ENCODE measurements around the gene KSR2. TPM values are rescaled to one million over a fixed set of nuclear protein-coding genes. Genes with fewer than 3 reads are reported as not detected.

The KSR2 gene
- polyA plus RNA-seq, 2 donors = 0.01 to 0.04 TPM

DNA sequence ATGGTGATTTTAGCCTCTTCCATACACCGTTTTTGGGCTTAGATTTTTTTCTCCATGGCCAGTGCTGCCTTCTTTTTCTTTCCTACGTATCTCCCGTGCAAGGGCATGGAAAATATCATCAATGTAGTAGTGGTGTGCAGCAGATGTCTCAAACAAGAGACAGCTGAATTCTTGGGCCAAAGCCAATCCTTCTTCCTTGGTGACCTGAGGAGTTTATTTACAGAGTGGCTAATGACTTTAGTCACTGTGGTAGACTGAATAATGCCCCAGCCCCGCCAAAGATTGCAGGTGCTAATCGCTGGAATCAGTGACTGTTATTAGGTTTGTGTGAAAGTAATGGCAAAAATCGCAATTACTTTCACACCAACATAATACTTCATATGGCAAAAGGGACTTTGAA is 371.8 kb downstream of the KSR2 start:
- H3K27ac ChIP-seq (ENCODE audit: low read depth in 2 of 2, low read length in 1 of 2) = no peak overlapping the region
- WGBS, 2 donors = 58% methylated on average over 6 of the region's 6 CpGs
- no peaks in the 10 kb centered on the region for H3K9me3 ChIP-seq (ENCODE audit: control insufficient read depth in 2 of 2, insufficient read depth in 1 of 2, low read depth in 1 of 2, low read length in 1 of 2)
- H3K27me3 ChIP-seq (ENCODE audit: control insufficient read depth in 1 of 2, insufficient read depth in 2 of 2, low read length in 2 of 2) = no peaks in the 10 kb centered on the region
- no peaks in the 10 kb centered on the region for H3K36me3 ChIP-seq (ENCODE audit: control insufficient read depth in 2 of 2, insufficient read depth in 2 of 2, low read length in 1 of 2)
- H3K4me1 ChIP-seq (ENCODE audit: control insufficient read depth in 2 of 2, insufficient read depth in 2 of 2, low read length in 1 of 2) = no peaks in the 10 kb centered on the region
- H3K4me3 ChIP-seq (ENCODE audit: low read depth in 1 of 2, low read length in 2 of 2) = no peak overlapping the region

DNA sequence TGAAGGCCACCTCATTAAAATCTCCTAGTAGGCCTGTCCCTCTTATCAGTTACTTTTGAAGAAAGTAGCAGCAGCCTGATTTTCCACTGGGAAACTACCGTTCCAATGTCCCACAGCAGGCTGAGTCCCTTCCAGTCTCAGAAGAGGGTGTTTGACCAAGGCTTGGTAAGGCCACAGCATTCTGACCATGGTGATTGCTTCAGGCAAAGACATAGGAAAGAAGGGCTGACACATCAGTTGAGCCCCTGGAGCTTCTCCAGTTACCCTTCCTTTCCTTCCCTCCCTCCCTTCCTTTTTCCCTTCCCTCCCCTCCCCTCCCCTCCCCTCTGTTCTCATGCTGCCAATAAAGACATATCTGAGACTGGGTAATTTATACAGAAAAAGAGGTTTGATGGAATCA is 373.0 kb downstream of the KSR2 start:
- H3K4me3 ChIP-seq (ENCODE audit: low read depth in 1 of 2, low read length in 2 of 2) = no peak overlapping the region
- peaks cover 0 to 1% of the 10 kb centered on the region in 2 donors for H3K9me3 ChIP-seq (ENCODE audit: control insufficient read depth in 2 of 2, insufficient read depth in 1 of 2, low read depth in 1 of 2, low read length in 1 of 2)
- WGBS, 2 donors = 78 to 80% methylated on average over 1 of the region's 1 CpG
- H3K27ac ChIP-seq (ENCODE audit: low read depth in 2 of 2, low read length in 1 of 2) = no peak overlapping the region
- H3K27me3 ChIP-seq (ENCODE audit: control insufficient read depth in 1 of 2, insufficient read depth in 2 of 2, low read length in 2 of 2) = no peaks in the 10 kb centered on the region
- H3K4me1 ChIP-seq (ENCODE audit: control insufficient read depth in 2 of 2, insufficient read depth in 2 of 2, low read length in 1 of 2) = no peaks in the 10 kb centered on the region
- H3K36me3 ChIP-seq (ENCODE audit: control insufficient read depth in 2 of 2, insufficient read depth in 2 of 2, low read length in 1 of 2) = no peaks in the 10 kb centered on the region

DNA sequence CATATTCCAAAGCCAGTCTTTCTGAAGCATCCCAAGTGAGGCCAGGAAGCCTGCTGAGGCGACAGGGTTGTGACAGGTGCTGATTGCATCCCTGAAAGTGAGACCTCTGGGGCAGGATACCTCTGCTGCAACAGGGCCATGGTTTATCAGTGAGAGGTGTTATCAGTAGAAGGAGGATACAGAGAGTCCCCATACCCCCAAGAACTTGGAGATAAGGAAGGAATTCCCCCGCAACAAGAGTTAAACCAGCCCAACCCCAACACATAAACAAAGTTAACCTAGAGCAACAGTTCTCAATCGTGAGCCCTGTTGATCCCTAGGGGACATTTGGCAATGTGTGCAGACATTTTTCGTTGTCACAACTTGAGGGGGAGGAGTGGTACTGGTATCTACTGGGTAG is 374.3 kb downstream of the KSR2 start:
- 43 to 48% methylated on average over 4 of the region's 4 CpGs for WGBS, 2 donors
- Histone ChIP-seq H3K27me3 (ENCODE audit: control insufficient read depth in 1 of 2, insufficient read depth in 2 of 2, low read length in 2 of 2) (no peaks in the 10 kb centered on the region), H3K36me3 (ENCODE audit: control insufficient read depth in 2 of 2, insufficient read depth in 2 of 2, low read length in 1 of 2) (no peaks in the 10 kb centered on the region), H3K27ac (ENCODE audit: low read depth in 2 of 2, low read length in 1 of 2) (no peak overlapping the region), H3K4me1 (ENCODE audit: control insufficient read depth in 2 of 2, insufficient read depth in 2 of 2, low read length in 1 of 2) (no peaks in the 10 kb centered on the region), H3K4me3 (ENCODE audit: low read depth in 1 of 2, low read length in 2 of 2) (no peak overlapping the region), H3K9me3 (ENCODE audit: control insufficient read depth in 2 of 2, insufficient read depth in 1 of 2, low read depth in 1 of 2, low read length in 1 of 2) (peaks cover 0 to 2% of the 10 kb centered on the region in 2 donors)

DNA sequence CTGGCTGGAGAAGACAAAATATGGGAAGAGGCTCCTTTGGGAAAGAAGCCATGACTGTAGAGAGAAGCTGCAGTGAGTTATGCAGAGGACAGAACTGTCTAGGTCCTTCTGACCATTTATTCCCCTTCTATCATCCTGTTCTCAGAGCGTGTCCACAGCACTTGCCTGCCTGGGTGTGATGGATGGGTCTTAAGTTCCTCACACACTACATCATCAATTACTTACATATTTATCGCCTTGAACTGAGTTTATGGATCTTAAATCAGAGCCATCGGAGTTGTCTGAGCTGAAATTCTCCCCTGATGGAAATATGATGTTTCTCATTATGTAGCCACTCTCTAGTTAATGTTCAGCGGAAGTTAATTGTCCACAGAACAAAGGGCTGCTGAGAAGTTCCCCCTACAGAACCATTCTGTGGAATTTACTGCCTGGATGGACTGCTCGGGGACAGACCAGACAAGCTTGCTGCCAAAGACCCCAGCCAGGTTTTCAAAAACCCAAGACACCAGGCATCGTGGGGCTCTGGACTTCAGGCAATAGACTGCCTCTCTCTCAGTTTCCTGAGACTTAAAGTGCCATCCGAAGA is 374.9 kb downstream of the KSR2 start:
- Histone ChIP-seq H3K27me3 (ENCODE audit: control insufficient read depth in 1 of 2, insufficient read depth in 2 of 2, low read length in 2 of 2) (no peaks in the 10 kb centered on the region), H3K27ac (ENCODE audit: low read depth in 2 of 2, low read length in 1 of 2) (no peak overlapping the region)

DNA sequence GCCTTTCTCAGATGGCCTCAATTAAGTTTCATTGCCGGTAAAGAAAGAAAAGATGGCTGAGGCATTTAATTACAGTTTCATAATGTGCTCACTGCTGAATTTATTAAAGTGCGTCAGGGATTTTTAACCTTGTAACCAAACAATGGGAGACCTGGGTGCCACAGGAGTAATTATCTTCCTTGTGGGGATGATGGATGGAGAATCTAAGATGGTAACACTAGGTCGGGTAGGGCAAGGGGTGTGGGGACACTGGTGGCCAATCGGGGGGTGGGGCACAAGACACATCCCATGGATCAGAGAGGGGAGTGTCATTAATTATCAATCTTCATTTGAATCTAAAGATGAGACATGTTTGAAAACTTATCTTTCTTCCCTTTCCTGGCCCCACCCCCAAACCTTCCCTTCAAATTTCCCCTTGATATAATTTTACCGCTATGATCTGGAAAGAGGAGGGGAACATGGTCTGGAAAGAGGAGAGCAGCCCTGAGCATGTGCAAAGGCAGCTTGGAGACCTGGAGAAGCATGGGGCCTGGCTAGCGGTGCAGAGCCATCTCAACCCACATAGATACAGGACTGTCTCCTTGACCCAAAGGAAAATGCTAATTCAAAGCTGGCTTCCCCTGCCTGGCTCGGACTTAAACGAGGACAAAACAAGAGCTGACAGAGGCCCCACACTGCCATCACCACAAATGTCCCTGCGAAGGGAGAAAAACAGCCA is 376.0 kb downstream of the KSR2 start:
- Histone ChIP-seq H3K4me1 (ENCODE audit: control insufficient read depth in 2 of 2, insufficient read depth in 2 of 2, low read length in 1 of 2) (no peaks in the 10 kb centered on the region), H3K4me3 (ENCODE audit: low read depth in 1 of 2, low read length in 2 of 2) (no peak overlapping the region), H3K27me3 (ENCODE audit: control insufficient read depth in 1 of 2, insufficient read depth in 2 of 2, low read length in 2 of 2) (no peaks in the 10 kb centered on the region), H3K9me3 (ENCODE audit: control insufficient read depth in 2 of 2, insufficient read depth in 1 of 2, low read depth in 1 of 2, low read length in 1 of 2) (peaks cover 0 to 2% of the 10 kb centered on the region in 2 donors), H3K27ac (ENCODE audit: low read depth in 2 of 2, low read length in 1 of 2) (no peak overlapping the region), H3K36me3 (ENCODE audit: control insufficient read depth in 2 of 2, insufficient read depth in 2 of 2, low read length in 1 of 2) (no peaks in the 10 kb centered on the region)
- WGBS, 2 donors = 64 to 70% methylated on average over 9 of the region's 9 CpGs

More for the DNA sequence above, 374.9 kb downstream of the KSR2 start:
- H3K4me3 ChIP-seq (ENCODE audit: low read depth in 1 of 2, low read length in 2 of 2) = no peak overlapping the region
- no peaks in the 10 kb centered on the region for H3K4me1 ChIP-seq (ENCODE audit: control insufficient read depth in 2 of 2, insufficient read depth in 2 of 2, low read length in 1 of 2)
- no peaks in the 10 kb centered on the region for H3K36me3 ChIP-seq (ENCODE audit: control insufficient read depth in 2 of 2, insufficient read depth in 2 of 2, low read length in 1 of 2)
- peaks cover 0 to 2% of the 10 kb centered on the region in 2 donors for H3K9me3 ChIP-seq (ENCODE audit: control insufficient read depth in 2 of 2, insufficient read depth in 1 of 2, low read depth in 1 of 2, low read length in 1 of 2)
- 59 to 65% methylated on average over 7 of the region's 7 CpGs for WGBS, 2 donors

DNA sequence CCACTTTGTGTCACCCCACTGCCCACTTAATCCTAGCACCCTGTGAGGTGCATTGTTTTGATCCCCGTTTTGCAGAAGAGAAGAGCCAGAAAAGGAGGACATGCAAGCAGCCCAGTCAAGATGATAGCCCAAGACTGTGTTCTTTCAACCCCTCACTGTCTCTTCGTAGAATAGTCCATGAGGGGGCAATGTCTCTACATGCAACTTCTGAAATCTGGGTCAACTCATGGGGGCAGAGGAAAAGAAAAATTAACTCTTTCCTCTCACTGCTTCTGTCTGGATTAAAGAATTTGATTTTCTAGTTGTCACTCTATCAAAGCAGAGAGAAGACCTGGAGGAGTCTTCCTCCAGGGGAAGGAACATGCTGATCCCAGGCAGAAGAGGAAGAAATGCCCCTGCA is 377.8 kb downstream of the KSR2 start:
- WGBS, 2 donors = 61 to 71% methylated on average over 2 of the region's 2 CpGs
- Histone ChIP-seq H3K4me1 (ENCODE audit: control insufficient read depth in 2 of 2, insufficient read depth in 2 of 2, low read length in 1 of 2) (no peaks in the 10 kb centered on the region), H3K27ac (ENCODE audit: low read depth in 2 of 2, low read length in 1 of 2) (no peak overlapping the region), H3K27me3 (ENCODE audit: control insufficient read depth in 1 of 2, insufficient read depth in 2 of 2, low read length in 2 of 2) (no peaks in the 10 kb centered on the region), H3K36me3 (ENCODE audit: control insufficient read depth in 2 of 2, insufficient read depth in 2 of 2, low read length in 1 of 2) (no peaks in the 10 kb centered on the region), H3K9me3 (ENCODE audit: control insufficient read depth in 2 of 2, insufficient read depth in 1 of 2, low read depth in 1 of 2, low read length in 1 of 2) (peaks cover 0 to 2% of the 10 kb centered on the region in 2 donors), H3K4me3 (ENCODE audit: low read depth in 1 of 2, low read length in 2 of 2) (no peak overlapping the region)

DNA sequence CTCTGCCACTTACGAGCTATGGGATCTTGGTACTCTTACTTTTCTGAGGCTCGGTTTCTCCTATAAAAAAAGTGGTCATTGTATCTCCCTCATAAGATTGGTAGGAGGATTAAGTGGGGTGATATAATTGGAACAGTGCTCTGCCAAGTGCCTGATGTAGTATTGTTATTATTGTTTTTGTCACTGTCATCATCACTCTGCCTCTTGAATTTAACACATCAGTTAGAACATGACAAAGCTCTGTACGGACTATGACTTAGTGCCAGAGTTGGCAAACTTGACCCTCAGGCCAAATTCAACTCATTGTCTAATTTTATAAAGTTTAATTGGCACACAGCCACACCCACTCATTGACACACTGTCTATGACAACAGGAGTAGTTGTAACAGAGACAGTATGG is 378.4 kb downstream of the KSR2 start:
- WGBS, 2 donors = 78 to 80% methylated on average over 3 of the region's 3 CpGs
- H3K4me3 ChIP-seq (ENCODE audit: low read depth in 1 of 2, low read length in 2 of 2) = no peak overlapping the region
- no peaks in the 10 kb centered on the region for H3K4me1 ChIP-seq (ENCODE audit: control insufficient read depth in 2 of 2, insufficient read depth in 2 of 2, low read length in 1 of 2)
- H3K27me3 ChIP-seq (ENCODE audit: control insufficient read depth in 1 of 2, insufficient read depth in 2 of 2, low read length in 2 of 2) = no peaks in the 10 kb centered on the region
- H3K36me3 ChIP-seq (ENCODE audit: control insufficient read depth in 2 of 2, insufficient read depth in 2 of 2, low read length in 1 of 2) = no peaks in the 10 kb centered on the region
- peaks cover 0 to 2% of the 10 kb centered on the region in 2 donors for H3K9me3 ChIP-seq (ENCODE audit: control insufficient read depth in 2 of 2, insufficient read depth in 1 of 2, low read depth in 1 of 2, low read length in 1 of 2)
- H3K27ac ChIP-seq (ENCODE audit: low read depth in 2 of 2, low read length in 1 of 2) = no peak overlapping the region

DNA sequence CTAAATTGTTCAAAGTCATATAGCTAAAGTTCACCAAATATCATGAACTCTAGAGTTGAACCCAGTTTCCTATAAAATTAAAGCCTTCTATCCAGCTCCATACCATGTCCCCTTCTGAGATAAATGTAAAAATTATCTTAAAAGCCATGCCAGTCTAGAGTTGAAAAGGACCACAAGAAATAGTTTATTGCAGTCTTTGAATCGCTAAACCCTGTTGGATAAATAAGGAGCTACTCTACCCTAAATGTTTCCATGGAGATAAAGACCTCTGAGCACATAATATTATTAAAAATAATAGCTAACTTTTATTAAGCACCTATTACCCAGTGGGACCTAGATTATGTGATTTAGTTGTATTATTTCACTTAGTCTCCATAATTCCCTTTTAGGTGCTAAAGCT is 379.8 kb downstream of the KSR2 start:
- no peak overlapping the region for H3K4me3 ChIP-seq (ENCODE audit: low read depth in 1 of 2, low read length in 2 of 2)
- 90 to 92% methylated on average over 1 of the region's 1 CpG for WGBS, 2 donors
- no peaks in the 10 kb centered on the region for H3K27me3 ChIP-seq (ENCODE audit: control insufficient read depth in 1 of 2, insufficient read depth in 2 of 2, low read length in 2 of 2)
- no peak overlapping the region for H3K27ac ChIP-seq (ENCODE audit: low read depth in 2 of 2, low read length in 1 of 2)
- H3K4me1 ChIP-seq (ENCODE audit: control insufficient read depth in 2 of 2, insufficient read depth in 2 of 2, low read length in 1 of 2) = no peaks in the 10 kb centered on the region
- no peaks in the 10 kb centered on the region for H3K36me3 ChIP-seq (ENCODE audit: control insufficient read depth in 2 of 2, insufficient read depth in 2 of 2, low read length in 1 of 2)
- peaks cover 0 to 2% of the 10 kb centered on the region in 2 donors for H3K9me3 ChIP-seq (ENCODE audit: control insufficient read depth in 2 of 2, insufficient read depth in 1 of 2, low read depth in 1 of 2, low read length in 1 of 2)

DNA sequence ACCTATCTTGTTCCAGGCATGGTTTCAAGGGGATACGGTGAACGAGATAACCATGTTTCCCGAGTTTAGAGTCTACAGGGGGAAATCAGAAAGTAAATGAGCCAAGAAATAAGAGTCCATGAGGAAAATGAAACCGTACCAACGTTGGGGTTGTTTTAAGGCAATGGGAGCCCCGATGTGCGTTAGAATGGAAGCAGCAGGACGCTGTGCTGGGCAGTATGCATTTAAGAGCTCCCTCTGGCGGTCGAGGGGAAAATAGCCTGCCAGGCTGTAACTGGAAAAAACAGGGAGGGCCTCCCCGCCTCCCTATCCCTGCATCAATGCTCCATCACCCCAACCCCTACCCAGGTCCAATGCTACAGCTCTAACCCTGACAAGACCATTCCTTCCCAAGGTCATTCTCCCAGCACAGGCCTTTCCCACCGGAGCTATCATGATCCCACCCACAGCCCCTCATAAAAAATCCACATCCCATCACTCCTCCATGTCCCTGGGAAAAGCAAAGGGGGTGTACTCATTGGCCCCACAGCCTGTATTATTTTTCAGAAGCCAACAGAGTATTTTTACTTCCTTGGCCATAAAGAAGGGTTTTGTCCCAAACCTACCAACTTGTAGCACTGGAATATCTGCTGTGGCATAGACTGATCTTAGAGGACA is 381.0 kb downstream of the KSR2 start:
- no peaks in the 10 kb centered on the region for H3K36me3 ChIP-seq (ENCODE audit: control insufficient read depth in 2 of 2, insufficient read depth in 2 of 2, low read length in 1 of 2)
- peaks cover 0 to 2% of the 10 kb centered on the region in 2 donors for H3K9me3 ChIP-seq (ENCODE audit: control insufficient read depth in 2 of 2, insufficient read depth in 1 of 2, low read depth in 1 of 2, low read length in 1 of 2)
- 19% methylated on average over 12 of the region's 12 CpGs for WGBS, 2 donors
- H3K27ac ChIP-seq (ENCODE audit: low read depth in 2 of 2, low read length in 1 of 2) = no peak overlapping the region
- no peaks in the 10 kb centered on the region for H3K4me1 ChIP-seq (ENCODE audit: control insufficient read depth in 2 of 2, insufficient read depth in 2 of 2, low read length in 1 of 2)
- H3K27me3 ChIP-seq (ENCODE audit: control insufficient read depth in 1 of 2, insufficient read depth in 2 of 2, low read length in 2 of 2) = no peaks in the 10 kb centered on the region
- no peak overlapping the region for H3K4me3 ChIP-seq (ENCODE audit: low read depth in 1 of 2, low read length in 2 of 2)

All from esophagus (tissue), 2 donors.